OCI-LY1 (cell line): ENCODE data around the gene P4HA1.

ENCODE experiments used
- H2AFZ ChIP-seq: fragments of 200-600 bp; sonication (generic), shearing (Covaris generic); 2 replicates; pipeline ENCODE4 v1.6.0; 2014; ENCODE audit warnings: antibody characterized with exemption, mild to moderate bottlenecking, low read length
- H3F3A ChIP-seq: fragments of 200-600 bp; sonication (generic), shearing (Covaris generic); 2 replicates; pipeline ENCODE4 v1.6.0; 2014; ENCODE audit warnings: mild to moderate bottlenecking, antibody characterized with exemption, low read length, moderate library complexity; ENCODE audit not compliant: insufficient read depth
- H3K27ac ChIP-seq: fragments of 200-600 bp; sonication (generic); 2 replicates; pipeline ENCODE4 v1.5.1; 2014; ENCODE audit warnings: low read length, mixed run types, mild to moderate bottlenecking, low read depth; ENCODE audit not compliant: poor library complexity, severe bottlenecking
- H3K27me3 ChIP-seq: fragments of 200-600 bp; sonication (generic); 2 replicates; pipeline ENCODE4 v1.6.0; 2014; ENCODE audit warnings: antibody characterized with exemption, mild to moderate bottlenecking, low read length, moderate library complexity; ENCODE audit not compliant: insufficient read depth
- H3K36me3 ChIP-seq: fragments of 200-600 bp; sonication (generic); 2 replicates; pipeline ENCODE4 v1.6.1; 2014; ENCODE audit warnings: mild to moderate bottlenecking, antibody characterized with exemption, low read length, moderate library complexity, mixed read lengths; ENCODE audit not compliant: insufficient read depth
- H3K4me1 ChIP-seq: fragments of 200-600 bp; sonication (generic); 2 replicates; pipeline ENCODE4 v1.5.1; 2014; ENCODE audit warnings: mild to moderate bottlenecking, low read length, moderate library complexity; ENCODE audit not compliant: insufficient read depth, severe bottlenecking
- H3K4me2 ChIP-seq: fragments of 200-600 bp; sonication (generic), shearing (Covaris generic); 2 replicates; pipeline ENCODE4 v1.6.1; 2014; ENCODE audit warnings: low read length
- H3K4me3 ChIP-seq: fragments of 200-600 bp; sonication (generic); 2 replicates; pipeline ENCODE4 v1.5.1; 2014; ENCODE audit warnings: low read length, low read depth, mild to moderate bottlenecking, mixed read lengths; ENCODE audit not compliant: poor library complexity, severe bottlenecking
- H3K79me2 ChIP-seq: fragments of 200-600 bp; shearing (Covaris generic); 2 replicates; pipeline ENCODE4 v1.6.1; 2016; ENCODE audit warnings: mixed run types, low read length, mixed read lengths; ENCODE audit not compliant: insufficient read depth
- H3K9ac ChIP-seq: fragments of 200-600 bp; sonication (generic), shearing (Covaris generic); 2 replicates; pipeline ENCODE4 v1.6.1; 2014; ENCODE audit warnings: mild to moderate bottlenecking, low read length, mixed read lengths
- H3K9me2 ChIP-seq: fragments of 200-600 bp; sonication (generic), shearing (Covaris generic); 2 replicates; pipeline ENCODE4 v1.6.1; 2014; ENCODE audit warnings: low read depth, mild to moderate bottlenecking, low read length, mixed read lengths
- H3K9me3 ChIP-seq: fragments of 200-600 bp; shearing (Covaris generic); 2 replicates; pipeline ENCODE4 v1.6.1; 2014; ENCODE audit warnings: low read length, mixed read lengths
- H4K20me1 ChIP-seq: fragments of 200-600 bp; sonication (generic), shearing (Covaris generic); 2 replicates; pipeline ENCODE4 v1.6.0; 2016; ENCODE audit warnings: mild to moderate bottlenecking, low read length; ENCODE audit not compliant: insufficient read depth
- CTCF ChIP-seq: fragments of 200-600 bp; sonication (generic), shearing (Covaris generic); IDR thresholded peaks from 2 replicates; pipeline ENCODE4 v1.5.1; 2017; ENCODE audit warnings: mild to moderate bottlenecking, antibody characterized with exemption, low read length, moderate library complexity, mixed read lengths
- EZH2 ChIP-seq: fragments of 200-600 bp; sonication (generic), shearing (Covaris generic); IDR thresholded peaks from 2 replicates; pipeline ENCODE4 v1.8.0; 2017; ENCODE audit warnings: borderline replicate concordance, mixed run types, mild to moderate bottlenecking, antibody characterized with exemption, low read length, moderate library complexity, mixed read lengths

P4HA1 gene

GRCh38 chr10:73061743-73062142 lies 34.9 kb downstream of the P4HA1 start:
- H3F3A ChIP-seq, result no peaks in the 10 kb centered on the region
- H3K9me2 ChIP-seq, result no peaks in the 10 kb centered on the region
- no peaks in the 10 kb centered on the region for H4K20me1 ChIP-seq
- H3K27ac ChIP-seq, result no peak overlapping the region
- no peak overlapping the region for H3K9ac ChIP-seq
- no peaks in the 10 kb centered on the region for H3K9me3 ChIP-seq
- no peaks in the 10 kb centered on the region for H3K4me1 ChIP-seq
- no peaks in the 10 kb centered on the region for H3K79me2 ChIP-seq
- TF ChIP-seq EZH2 (no peak), CTCF (no peak)
- no peak overlapping the region for H3K4me2 ChIP-seq
- no peaks in the 10 kb centered on the region for H3K27me3 ChIP-seq
- H3K36me3 ChIP-seq, result peaks cover 36% of the 10 kb centered on the region; the same call in 1 of the 2 replicates
- no peak overlapping the region for H2AFZ ChIP-seq
- no peak overlapping the region for H3K4me3 ChIP-seq

GRCh38 chr10:73060738-73061635 lies 35.7 kb downstream of the P4HA1 start:
- Histone ChIP-seq H3F3A (no peaks in the 10 kb centered on the region), H4K20me1 (no peaks in the 10 kb centered on the region), H3K4me1 (no peaks in the 10 kb centered on the region), H3K27ac (no peak overlapping the region), H3K4me2 (no peak overlapping the region), H3K36me3 (peaks cover 29% of the 10 kb centered on the region; the same call in 1 of the 2 replicates), H3K79me2 (no peaks in the 10 kb centered on the region), H3K9me2 (no peaks in the 10 kb centered on the region), H3K4me3 (no peak overlapping the region), H3K27me3 (no peaks in the 10 kb centered on the region), H2AFZ (no peak overlapping the region), H3K9ac (no peak overlapping the region), H3K9me3 (no peaks in the 10 kb centered on the region)
- TF ChIP-seq CTCF (peak; percentile 64; the same call in 1 of the 2 replicates), EZH2 (no peak)

GRCh38 chr10:73060173-73060572 lies 36.5 kb downstream of the P4HA1 start:
- H3F3A ChIP-seq, result no peaks in the 10 kb centered on the region
- TF ChIP-seq EZH2 (no peak), CTCF (no peak)
- H4K20me1 ChIP-seq, result no peaks in the 10 kb centered on the region
- H2AFZ ChIP-seq, result no peak overlapping the region
- H3K36me3 ChIP-seq, result peaks cover 33% of the 10 kb centered on the region; the same call in 1 of the 2 replicates
- H3K4me3 ChIP-seq, result no peak overlapping the region
- no peak overlapping the region for H3K27ac ChIP-seq
- no peak overlapping the region for H3K9ac ChIP-seq
- H3K9me2 ChIP-seq, result no peaks in the 10 kb centered on the region
- no peaks in the 10 kb centered on the region for H3K9me3 ChIP-seq
- no peaks in the 10 kb centered on the region for H3K4me1 ChIP-seq
- no peaks in the 10 kb centered on the region for H3K79me2 ChIP-seq
- H3K27me3 ChIP-seq, result no peaks in the 10 kb centered on the region
- H3K4me2 ChIP-seq, result no peak overlapping the region
